Stimulated activated CD4-positive, alpha-beta T cell treated with anti-CD3 and anti-CD28 coated beads, Interleukin-4, amount 100 ng/mL, for 24 hours (primary cell): Measurements from ENCODE around the gene PSMD7.

Experiments used
- DNase-seq: peaks from one replicate; pipeline ENCODE4 v3.0.0-alpha.2; 2020

Gene PSMD7

DNA sequence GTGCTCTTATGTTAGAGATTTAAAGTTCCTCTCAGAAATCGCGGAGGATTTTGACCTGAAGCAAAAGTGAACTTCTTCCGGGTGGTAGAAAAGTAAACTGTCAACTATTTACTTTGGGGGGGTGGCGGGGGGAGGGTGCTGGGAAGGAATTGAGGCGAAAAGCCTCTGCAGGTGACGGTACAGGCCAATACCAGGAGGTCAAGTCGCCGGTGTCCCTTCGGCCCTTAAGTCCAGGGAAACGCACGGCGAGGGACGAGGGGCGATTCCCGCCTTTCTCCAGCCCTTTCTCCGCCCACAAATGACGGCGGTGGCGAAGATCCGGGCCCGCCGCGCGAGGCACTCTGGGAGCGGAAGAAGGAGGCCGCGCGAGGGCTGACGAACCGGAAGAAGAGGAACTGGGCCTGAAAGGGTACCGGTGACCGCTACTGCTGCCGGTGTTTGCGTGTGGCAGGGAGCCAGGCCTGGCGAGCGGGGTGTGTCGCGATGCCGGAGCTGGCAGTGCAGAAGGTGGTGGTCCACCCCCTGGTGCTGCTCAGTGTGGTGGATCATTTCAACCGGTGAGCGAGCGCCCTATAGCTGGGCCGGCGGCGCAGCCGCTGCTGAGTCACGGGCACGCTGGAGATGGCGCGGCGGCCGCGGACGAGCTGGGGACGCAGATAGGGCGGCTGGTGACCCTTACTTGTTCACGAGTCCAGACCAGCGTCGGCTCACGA, at the start of gene PSMD7:
Gene PSMD7 (plus strand): TSS at position 383 of the 713 bp plus-strand sequence. CDS start 101 bp downstream, at position 484.
- peak; percentile 90 for DNase-seq

DNA sequence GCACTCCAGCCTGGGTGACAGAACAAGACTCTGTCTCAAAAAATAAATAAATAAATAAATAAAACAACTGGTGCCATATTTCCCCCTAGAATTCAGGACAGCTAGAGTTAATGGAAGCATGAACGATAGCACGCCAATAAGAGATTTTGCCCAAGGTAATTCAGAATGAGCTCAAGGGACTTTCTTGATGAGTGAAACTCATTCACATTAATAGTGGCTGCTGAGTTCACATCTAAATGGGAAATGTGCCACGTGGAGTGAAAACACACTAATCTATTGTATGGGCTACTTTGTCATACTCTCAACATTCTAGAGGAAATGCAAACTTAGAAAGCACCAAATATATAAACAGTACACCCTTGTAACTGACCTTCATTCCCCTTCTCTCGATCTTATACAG, 47.4 kb upstream of the PSMD7 start:
- no peak for DNase-seq

DNA sequence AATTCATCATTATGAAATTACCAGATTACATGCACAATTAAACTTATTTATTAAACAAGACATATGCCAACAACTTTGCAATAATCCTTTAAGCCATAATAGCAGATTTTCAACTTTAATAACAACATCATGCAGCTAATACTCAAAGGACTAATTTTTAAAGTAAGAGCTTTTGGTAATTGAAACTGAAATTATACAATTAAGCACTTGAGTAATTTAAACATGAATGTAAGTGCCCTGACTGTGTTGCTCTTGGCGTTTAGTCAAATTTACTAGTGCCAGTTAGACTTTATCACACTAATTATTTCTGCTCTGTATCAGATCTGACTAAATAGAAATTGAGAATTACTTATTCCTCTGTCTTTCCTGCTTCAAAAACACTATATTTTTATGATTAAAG, 46.8 kb upstream of the PSMD7 start:
- no peak for DNase-seq

DNA sequence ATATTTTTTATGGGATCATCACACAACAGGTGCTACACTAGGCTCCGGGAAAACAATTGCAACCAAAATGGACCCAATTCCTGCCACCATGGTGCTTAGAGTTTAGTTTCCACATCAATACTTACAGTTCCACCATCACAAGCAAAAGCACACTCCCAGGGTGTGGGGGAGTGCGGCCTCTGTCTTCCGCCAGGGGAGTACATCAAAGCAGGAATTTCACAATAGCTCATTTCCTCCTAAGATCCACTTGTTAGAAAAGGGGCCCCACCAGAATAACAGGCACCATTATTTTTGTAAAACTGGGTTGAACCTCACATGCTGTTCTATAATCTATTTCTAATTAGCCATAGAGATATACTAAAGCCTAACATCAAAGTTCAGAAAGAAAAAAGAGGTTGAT, 44.3 kb upstream of the PSMD7 start:
- no peak for DNase-seq

DNA sequence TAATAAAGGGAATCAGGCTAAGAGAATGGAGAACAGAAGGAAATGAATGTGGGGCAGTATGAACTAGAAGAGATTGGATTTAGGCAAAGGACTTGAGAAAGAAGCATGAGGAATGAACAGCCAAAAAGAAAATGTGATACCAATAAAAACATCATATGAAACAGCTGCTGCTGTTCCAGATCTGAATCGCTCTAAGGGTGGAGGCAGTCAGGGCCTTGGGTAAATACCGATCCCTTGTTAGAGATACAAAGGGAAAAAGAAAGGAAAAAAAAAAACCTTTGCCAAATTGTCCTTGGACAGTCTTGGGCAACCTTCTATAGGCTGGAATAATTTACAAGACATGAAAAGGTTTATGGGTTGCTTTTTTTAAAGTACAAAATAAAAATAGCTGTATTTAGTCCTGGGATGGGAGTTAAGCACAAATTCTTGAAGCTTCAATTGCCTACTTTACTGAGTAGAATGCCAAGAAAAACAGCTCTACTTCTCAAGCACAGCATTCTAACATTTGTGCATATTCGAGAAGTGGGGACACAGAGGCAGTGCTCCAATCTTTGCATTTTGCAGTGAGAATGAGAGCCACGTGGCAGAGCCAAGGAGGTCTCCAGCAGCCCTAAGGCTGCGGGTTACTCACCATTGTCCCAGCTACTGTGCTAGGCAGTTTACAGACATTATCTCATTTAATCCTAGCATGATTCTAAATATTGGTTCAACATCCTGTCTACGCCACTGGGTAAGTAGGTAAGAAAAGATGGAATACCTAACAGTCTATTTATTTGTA, 43.3 kb upstream of the PSMD7 start:
- no peak for DNase-seq

DNA sequence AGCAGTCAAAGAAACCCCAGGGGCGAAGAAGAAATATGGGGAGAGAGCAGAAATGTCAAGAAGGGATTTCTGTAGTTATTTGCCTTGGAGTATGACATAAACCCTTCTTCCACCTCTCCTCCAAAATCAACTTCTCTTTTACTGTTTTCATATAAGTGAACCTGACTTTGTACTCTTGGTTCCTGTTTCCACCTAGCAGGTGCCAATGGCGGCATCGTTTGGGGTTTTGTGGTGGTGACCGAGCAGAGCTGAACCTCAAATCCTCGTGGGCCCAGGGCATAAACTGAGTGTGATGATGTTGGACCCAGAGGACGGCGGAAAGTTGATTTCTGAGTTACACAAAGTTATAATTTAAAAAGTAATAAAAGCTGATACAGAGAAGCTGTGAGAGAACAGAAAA, 39.6 kb upstream of the PSMD7 start:
- DNase-seq, result no peak

DNA sequence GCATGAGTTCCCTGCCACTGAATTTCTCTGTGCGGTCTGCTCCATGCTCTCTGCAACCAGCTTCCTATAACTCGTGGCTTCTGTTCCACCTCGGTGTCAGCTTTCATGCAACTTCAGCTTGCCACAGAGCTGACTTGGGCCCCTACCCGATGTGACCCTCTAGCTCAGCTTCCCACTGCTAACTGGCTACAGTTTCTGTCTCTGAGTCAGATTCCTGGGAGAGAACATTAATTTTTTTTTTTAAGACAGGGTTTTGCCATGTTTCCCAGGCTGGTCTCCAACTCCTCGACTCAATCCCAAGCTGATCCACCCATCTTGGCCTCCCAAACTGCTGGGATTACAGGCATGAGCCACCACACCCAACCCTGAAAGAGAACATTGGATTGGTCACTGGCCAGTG, 35.5 kb upstream of the PSMD7 start:
- no peak for DNase-seq

DNA sequence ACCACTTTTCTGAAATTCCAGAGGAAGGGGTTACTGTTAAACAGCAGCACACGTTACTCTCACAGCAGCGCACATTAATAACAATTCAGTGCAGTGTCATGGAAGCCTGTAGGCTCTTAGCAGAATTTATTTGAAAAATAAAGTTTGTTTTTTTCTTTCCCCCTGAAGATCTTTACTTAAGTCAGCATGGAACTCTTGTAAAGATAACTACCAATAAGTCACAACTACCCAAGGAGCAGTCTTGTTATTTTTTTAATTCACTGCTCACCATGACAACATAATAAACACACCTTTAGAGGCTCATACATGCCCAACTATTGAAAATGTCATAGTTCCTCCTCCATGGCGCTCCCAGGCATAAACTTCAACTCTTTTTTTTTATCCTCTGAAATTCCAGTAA, 31.8 kb upstream of the PSMD7 start:
- no peak for DNase-seq

DNA sequence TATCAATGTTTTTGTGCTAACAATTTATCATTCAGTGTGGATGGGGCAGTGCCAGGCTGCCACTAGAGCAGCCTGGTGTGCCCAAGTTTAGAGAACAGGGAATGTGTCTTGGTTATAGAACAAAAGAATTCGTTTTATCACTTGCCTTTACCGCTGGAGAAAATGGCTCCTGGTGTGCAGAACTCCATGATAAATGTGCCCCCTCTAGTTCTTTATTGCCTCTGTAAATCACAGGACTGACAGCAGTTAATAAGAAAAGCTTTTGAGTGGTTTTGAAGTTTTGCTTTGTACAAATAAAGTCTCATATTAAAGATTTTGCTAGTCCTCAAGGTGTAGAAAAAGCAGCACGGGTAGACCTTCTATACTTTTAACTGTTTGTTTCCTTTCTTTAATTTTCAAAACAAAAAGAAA, 28.2 kb upstream of the PSMD7 start:
- DNase-seq, result no peak

DNA sequence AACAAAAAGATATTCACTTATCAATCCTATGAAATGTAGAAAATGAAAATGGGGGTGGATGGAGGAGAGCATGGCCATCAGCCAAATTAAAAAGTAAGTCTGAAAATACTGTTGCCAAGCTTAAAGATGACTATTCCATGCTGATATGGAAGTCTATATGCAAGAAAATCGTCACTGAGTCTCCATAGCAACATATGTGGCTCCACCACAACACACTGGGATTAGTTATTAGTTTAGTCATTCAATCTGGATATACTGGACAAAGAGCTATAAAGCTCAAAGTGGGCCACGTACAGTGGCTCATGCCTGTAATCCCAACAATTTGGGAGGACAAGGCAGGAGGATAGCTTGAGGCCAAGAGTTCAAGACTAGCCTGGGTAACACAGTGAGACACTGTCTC, 24.7 kb upstream of the PSMD7 start:
- no peak for DNase-seq

DNA sequence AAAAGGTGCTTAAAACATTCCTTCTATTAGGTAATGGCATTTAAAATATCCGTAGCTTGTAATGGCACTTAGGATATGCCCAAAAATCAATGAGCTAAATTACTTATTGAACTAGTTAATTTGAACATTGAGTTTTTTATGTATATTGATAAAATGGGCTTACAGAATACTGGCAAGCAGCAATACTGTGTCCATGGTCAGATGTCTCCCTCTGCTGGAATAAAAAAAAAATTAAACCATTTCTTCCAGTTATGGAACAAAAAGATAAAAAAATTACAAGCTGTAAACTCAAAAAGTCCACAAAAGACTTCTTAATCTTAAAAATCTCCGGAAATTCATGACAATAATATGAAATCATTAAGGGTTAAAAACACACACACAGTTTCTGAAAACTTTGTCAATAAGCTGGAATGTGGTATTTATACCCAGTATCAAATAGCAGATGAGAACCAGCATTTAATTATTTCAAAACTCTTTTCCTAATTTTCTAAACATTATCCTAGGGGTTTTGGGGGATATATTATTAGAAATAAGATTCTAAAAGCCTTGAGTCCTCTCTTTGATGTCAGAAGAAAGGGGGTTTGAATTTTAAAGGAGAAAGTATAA, 21.5 kb upstream of the PSMD7 start:
- no peak for DNase-seq

DNA sequence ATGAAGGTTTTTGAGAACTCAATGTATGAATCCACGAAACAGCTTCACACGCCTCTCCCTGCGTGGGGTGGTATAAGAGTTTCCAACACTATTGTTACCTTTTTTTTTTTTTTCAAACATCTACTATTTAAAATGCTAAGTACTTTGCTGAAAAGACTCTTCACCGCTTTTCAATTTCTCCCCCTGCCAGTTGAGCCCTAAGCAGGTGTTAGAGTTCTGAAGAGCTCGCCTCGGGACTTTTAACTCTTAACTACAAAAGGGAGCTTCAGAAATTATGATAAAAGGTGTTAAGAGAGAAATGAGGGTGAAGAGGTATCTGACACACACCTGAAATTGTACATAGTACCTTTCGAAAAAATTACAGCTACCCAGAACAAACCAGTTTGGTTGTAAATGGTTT, 20.9 kb upstream of the PSMD7 start:
- DNase-seq, result no peak

DNA sequence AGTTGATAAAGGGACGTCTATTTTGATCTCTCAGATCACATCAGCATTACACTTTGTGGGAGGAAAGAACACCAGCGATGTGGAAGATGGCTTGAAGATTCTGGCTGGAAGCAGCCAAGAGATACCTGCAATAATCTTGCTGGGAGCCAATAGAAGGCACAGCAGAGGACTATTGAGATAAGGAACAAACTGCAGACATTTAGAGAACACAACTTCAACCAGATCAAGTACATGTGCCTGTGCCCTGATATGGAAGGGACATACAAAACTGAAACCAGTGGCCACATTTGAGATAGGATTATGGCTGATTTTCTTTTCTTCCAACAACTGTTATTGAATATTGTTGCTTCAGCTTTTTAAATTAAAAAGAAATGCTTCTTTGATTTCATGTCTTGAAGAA, 18.6 kb upstream of the PSMD7 start:
- no peak for DNase-seq

DNA sequence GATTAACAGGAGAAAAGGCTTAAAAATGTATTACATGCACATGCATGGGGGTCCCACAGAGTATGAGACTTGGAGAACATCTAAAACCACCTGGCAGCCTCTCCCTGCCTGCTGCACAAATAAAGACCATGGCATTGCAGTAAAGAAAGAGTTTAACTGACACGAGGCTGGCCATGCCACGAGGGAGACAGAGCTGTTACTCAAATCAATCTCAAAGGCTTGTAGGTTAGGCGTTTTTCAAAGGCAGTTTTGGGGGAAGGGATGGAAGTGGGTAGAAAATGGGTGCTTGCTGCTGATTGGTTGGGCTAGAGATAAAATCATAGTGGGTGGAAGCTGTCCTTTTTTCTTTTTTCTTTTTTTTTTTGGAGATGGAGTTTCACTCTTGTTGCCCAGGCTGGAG, 17.3 kb upstream of the PSMD7 start:
- DNase-seq, result no peak

DNA sequence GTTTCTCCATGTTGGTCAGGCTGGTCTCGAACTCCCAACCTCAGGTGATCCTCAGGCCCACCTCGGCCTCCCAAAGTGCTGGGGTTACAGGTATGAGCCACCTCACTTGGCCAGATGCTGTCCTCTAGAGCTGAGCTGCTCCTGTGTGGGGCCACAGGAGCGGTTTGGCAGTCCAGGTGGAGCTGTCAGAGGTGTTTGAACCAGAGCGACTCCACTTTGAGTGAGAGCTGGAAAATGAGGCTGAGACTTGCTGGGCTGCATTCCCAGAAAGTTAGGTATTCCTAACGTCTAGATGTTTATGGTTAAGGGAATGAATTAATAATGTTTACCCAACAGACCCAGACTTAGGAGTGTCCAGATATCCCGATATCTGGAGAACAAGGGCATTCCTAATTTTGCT, 16.8 kb upstream of the PSMD7 start:
- DNase-seq, result no peak

DNA sequence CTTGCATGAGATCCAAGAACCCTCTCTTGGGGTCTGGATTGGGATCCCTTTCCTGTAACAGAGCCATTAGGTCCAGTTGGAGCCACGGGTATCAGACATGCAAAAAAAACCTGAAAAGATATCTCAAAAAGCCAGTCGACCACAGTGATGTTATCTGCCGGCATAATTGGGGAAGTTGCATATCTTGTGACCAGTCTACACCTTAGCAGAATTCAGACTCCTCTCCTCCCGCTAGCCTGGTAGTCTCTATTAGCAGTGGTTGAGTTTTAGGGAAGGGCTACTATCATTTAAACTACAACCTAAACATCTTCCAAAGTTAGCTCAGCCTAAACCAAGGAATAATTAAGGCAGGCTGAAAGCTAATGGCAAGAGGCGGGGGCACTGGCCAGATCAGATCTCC, 16.2 kb upstream of the PSMD7 start:
- no peak for DNase-seq

DNA sequence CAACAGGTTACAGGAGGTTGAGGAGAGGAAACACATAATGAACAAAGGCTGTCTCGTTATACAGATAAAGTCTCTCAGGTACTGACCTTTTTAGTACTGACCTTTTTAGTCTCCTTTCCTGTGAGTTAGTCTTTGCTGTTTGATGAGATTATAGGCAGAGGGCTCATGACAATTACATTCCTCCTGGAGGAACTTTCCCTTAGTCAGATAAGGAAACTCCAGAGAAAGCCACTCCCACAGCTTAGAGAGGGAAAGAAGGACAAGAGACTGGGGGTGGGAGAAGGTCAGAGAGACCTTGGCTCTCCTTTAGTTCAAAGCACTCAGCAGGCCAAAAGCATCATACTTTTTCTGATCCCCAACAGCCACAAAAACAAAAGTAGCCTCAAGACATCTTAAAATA, 15.3 kb upstream of the PSMD7 start:
- DNase-seq, result no peak

DNA sequence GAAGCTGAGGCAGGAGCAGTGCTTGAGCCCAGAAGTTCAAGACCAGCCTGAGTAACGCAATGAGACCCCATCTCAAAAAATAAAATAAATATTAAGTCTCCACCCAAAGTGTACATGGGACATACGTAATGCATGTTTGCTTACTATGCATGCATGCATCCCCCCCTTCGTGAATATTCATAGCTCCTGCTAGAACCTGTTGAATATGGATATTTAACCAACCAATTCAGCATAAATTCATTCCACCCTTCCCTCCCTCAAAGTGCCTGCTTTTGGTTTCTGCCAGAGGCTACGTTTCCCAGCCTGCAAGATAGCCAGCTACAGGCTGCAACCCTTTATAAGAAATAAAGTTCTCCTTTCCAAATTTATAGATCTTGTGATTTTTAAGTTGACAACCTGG, 12.9 kb upstream of the PSMD7 start:
- DNase-seq, result no peak

DNA sequence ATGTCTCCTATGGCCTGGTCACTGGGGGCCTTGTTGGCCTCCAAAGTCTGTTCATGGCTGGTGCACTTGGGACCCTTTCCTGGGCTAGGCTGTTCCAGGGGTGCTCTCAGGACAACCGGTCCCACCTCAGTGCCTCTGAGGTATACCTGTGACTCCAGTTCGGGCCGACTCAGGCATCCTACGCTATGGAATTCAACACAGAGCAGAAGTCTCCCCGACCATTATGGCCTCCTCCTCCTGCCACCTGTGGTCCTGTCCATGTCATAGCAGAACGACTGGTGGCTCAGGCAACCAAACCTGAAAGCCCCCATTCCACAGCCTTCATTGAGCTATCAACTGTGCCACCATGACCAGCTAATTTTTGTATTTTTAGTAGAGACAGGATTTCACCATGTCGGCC, 8.5 kb upstream of the PSMD7 start:
- DNase-seq, result no peak

DNA sequence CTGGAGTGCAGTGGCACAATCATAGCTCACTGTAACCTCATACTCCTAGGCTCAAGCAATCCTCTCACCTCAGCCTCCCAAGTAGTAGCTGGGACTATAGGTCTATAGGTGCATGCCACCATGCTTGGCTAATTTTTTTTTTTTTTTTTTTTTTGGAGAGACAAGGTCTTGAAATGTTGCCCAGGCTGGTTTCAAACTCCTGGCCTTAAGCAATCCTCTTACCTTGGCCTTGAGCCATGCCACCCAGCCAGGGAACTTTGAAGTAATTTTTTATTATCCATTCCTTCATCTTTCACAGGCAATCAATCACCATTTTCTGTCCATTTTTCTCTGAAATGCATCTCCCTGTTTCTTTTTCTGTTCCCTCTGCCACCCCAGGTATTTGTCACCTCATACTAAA, 6.3 kb upstream of the PSMD7 start:
- DNase-seq, result no peak

DNA sequence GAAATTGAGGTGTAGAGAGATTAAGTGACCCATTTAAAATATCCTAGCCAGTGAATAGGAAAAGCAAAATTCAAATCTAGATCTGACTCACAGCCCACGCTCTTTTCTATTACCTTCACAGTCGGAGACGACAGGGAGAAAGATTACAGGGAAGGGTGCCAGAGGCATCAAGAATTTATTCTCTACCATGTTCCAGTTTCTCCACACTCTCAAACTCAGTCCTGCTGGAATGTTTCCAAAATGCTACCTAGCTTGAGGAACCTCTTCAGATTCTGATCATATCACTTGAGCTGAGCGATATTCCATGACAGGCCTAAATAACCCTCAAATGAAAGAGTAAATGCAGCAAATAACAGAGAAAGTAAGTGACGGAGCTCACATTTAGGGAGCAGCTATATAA, 5.4 kb upstream of the PSMD7 start:
- DNase-seq, result no peak

DNA sequence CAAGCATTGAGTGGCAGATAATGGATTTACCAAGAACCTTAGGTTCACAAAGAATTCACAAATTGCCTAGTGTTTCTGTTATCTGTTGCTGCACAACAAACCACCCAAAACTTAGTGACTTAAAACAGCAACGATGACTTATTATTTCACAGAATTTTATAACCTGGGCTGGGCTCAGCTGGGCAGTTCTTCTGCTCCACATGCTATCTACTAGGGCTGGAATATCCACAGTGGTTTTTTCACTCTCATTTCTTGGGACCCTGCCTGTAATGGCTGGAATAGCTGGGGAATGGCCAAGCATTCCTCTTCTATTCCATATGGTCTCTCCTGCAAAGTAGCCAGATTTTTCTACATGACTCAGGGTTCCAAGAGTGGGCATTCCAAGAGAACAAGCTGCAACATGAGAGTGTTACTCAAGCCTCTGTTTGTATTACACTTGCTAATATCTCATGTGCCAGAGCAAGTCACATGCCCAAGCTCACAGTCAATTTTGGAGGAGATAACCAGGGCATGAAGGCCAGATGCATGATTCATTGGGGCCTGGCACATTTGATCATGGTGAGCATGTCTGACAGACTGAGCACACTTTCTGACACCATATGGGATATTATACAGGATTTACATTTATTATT, 4.9 kb upstream of the PSMD7 start:
- no peak for DNase-seq

DNA sequence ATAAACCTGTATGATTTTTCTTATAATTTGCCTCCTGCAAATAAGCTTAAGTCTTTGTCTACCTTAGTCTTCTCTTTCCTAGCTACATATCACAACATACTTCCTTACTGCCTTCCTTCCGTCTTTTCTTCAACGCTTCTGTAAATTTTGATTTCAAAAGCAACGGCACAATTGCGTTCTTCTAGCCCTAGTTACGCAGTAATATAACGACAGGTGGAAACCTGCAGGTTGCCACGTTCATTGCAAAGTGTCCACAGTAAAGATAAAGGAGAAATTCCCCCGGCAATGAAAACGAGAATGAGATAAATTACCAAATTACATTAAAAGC, 546 bp upstream of the PSMD7 start:
- no peak for DNase-seq

DNA sequence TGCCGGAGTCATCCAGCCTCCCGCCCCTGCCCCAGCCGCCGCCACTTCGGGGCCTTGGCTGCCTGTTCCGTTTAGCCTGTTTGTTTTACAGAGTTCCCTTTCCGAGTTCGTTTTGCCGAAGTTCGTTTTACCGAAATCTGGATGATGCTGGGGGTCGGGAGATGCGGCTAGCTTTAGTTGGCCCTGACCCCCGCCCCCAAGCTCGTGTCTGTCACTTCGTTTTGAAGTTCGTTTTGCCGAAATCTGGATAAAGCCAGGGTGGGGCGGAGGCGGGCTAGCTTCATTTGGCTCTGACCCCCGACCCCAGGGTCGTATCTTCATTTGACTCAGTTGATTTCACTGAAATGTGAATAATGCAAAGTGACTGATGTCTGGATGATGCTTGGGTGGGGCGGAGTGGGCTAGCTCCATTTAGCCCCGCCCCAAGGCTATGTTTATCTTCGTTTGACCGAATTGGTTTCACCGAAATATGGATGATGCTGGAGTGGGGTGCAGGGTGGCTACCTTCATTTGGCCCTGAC, 591 bp downstream of the PSMD7 start:
- DNase-seq, result peak; percentile 49
